HG03354 (cell line): ENCODE data around the gene TSHZ1.
"Not testable (repeated sequence)": the region's sequence is repeated elsewhere in the genome, so short reads cannot be mapped to it uniquely, and the experiment has no call there.

Experiments used
- ATAC-seq: cut with Tn5 transposase; IDR thresholded peaks from one replicate; pipeline ENCODE4 v1.9.1; 2021; ENCODE audit warnings: mild to moderate bottlenecking; ENCODE audit not compliant: unreplicated experiment, poor library complexity, severe bottlenecking

TSHZ1 gene

GRCh38 chr18:75324686-75325257, 114.2 kb downstream of the TSHZ1 start:
- ATAC-seq = no peak

- ATAC-seq = not testable (repeated sequence)
Observed at GRCh38 chr18:75329753-75330152, 119.2 kb downstream of the TSHZ1 start.

- ATAC-seq = no peak
Observed at GRCh38 chr18:75330308-75330707, 119.7 kb downstream of the TSHZ1 start.

GRCh38 chr18:75334869-75335268, 124.3 kb downstream of the TSHZ1 start:
- no peak for ATAC-seq

- ATAC-seq = no peak
Observed at GRCh38 chr18:75335511-75335910, 124.9 kb downstream of the TSHZ1 start.

GRCh38 chr18:75336767-75337166, 126.2 kb downstream of the TSHZ1 start:
- ATAC-seq = no peak

- no peak for ATAC-seq
Observed at GRCh38 chr18:75337348-75337747, 126.8 kb downstream of the TSHZ1 start.

- no peak for ATAC-seq
Observed at GRCh38 chr18:75338631-75339030, 128.0 kb downstream of the TSHZ1 start.
